GM19468 (cell line): ENCODE results near the gene AGAP3.

Source experiments
- ATAC-seq: cut with Tn5 transposase; IDR thresholded peaks from one replicate; pipeline ENCODE4 v1.9.1; 2021; ENCODE audit warnings: mild to moderate bottlenecking, moderate library complexity, moderate number of reproducible peaks; ENCODE audit not compliant: unreplicated experiment; ENCODE audit errors: extremely low read depth

AGAP3 gene

DNA sequence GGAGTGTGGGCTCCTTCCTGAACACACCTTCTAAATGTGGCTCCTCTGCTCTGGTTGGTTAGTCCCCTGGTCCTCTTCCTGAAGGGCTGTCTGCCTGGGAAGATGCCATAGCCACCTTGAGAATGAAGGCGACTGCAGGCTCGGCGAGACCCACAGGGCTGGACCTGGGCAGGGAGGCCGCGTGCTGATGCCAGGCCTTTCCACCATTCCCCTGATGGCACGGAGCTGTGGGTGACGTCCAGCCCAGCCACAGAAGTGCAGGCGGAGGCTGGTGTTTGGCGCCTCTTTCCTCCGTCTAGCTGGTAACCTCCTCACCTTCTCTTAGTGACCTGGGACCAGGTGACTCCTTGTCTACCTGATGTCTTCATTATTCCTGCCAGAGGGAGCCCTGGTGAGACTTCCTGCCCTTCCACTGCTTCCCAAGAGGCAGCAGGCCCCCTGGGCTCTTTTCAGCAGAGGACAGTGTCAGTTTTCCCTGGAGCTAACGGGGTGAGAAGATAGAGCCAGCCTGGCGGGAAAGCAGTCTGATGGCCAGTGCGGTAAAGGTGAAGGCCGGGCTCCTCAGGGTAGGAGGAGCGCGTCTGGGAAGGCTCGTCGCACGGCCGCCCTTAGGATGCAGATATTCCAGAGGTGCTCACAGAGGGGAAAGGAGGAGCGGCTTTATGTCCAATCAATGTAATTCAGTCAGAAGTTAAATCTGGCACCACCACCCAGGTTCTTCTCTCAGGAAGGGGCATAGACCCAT is 46.4 kb downstream of the AGAP3 start:
- ATAC-seq = no peak

DNA sequence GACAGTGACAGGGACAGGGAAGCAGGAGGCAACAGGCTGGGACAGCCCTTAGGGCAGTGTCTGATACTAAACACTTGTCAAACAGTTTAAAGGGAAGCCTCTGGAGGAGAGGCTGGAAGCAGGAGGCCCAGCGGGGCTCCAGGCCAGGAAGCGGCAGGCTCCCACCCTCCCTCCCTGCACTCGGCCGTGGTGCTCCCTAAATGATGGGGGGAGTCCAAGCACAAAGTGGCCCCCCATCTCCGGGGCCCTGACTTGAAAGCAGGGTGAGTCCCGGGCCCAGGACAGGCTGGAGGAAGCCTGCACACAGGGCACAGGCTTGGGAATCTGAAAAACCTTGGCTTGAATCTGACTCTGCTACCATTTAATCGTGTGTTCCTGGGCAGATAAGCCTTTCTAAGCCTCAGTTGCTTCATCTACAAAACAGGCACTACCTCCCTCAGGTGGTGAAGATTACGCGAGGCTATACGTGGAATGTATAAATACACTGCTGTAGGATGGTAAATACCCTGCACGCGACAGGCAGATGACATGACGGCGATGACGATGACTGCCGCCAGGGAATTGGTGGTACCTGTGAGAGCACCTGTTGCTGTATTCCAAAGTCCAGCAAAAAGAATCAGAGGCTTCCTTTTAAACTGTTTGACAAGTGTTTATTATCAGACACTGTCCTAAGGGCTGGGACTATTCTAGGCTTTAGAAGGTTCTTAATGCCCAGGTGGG is 47.2 kb downstream of the AGAP3 start:
- ATAC-seq = no peak

DNA sequence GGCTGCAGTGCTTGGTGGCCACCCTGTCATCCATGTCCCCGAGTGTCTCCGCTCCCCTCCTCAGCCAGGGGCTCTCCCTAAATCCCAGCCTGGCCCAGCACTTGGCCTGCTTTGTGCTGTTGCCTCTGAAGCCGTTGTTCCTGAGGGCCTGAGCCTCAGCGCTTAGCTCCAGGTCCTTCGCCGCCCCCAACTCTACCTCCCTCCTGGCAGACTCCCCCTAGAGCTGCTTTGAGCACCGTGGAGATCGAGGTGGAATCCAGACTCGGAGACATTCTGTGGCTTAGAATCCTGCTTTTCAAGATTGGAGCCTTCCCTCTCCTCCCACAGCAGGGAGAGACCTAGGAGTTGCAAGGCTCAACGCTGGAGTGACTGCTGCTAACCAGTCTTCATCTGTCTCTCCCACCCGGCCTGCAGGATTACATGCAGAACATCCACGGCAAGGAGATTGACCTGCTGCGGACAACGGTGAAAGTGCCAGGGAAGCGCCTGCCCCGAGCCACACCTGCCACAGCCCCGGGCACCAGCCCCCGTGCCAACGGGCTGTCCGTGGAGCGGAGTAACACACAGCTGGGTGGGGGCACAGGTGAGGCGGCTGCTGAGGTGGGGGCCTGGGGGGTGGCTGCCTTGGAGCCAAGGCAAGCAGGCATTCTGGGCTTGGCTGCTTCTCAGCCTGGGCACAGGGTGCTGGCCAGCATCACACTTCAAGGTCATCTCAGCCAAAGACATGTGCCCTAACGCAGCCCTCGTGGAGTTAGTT is 47.9 kb downstream of the AGAP3 start:
- ATAC-seq = no peak

DNA sequence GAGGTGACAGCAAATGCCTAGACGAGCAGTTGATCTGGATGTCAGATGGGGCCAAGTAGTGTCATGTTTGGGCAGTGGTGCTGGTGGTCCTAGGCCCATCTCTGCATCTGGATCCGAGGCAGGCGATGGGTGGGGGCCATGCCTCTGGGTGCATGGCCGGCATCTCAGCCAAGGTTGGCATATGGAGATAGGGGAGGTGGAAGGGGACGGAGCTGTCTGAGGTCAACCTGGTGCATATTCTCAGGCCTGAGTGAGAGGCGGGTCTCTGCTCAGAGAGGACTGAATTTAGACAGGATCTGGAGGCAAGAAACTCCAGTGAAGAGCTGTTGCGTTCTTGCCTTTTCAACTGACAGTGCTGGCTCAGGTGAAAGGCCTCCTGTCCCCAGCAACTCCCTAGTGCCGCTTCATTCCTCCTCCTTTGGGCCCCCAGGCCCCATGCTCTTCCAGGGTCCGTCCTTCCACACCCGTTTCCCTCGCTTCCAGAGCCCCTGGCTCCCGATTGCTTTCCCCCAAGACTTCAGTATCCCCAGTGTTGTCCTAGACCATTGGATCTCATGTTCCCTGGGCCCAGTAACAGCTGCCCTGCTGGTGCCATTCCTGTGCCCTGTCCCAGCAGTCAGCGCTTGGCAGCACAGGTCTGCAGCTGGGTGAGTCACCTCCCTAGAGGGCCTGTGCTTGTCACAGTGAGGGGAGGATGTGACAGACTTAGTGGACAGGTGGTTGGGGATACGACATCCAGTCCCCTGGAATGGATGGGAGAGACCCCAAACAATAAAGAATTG is 48.7 kb downstream of the AGAP3 start:
- no peak for ATAC-seq

DNA sequence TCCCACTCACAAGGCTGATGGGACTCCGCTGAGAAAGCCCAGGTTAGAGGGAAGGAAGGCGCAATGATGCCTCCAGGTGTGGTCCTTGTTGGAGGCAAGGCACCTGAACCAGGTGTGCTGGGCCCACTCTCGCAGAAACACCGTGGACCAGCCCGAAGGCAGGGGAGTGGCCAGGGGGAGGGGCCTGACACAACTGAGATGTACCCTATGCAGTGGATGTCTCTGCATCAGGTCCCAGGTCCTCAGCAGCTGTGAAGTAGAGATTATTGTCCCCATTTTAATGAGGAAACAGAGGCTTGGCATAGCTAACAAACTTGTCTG is 49.2 kb downstream of the AGAP3 start:
- no peak for ATAC-seq

DNA sequence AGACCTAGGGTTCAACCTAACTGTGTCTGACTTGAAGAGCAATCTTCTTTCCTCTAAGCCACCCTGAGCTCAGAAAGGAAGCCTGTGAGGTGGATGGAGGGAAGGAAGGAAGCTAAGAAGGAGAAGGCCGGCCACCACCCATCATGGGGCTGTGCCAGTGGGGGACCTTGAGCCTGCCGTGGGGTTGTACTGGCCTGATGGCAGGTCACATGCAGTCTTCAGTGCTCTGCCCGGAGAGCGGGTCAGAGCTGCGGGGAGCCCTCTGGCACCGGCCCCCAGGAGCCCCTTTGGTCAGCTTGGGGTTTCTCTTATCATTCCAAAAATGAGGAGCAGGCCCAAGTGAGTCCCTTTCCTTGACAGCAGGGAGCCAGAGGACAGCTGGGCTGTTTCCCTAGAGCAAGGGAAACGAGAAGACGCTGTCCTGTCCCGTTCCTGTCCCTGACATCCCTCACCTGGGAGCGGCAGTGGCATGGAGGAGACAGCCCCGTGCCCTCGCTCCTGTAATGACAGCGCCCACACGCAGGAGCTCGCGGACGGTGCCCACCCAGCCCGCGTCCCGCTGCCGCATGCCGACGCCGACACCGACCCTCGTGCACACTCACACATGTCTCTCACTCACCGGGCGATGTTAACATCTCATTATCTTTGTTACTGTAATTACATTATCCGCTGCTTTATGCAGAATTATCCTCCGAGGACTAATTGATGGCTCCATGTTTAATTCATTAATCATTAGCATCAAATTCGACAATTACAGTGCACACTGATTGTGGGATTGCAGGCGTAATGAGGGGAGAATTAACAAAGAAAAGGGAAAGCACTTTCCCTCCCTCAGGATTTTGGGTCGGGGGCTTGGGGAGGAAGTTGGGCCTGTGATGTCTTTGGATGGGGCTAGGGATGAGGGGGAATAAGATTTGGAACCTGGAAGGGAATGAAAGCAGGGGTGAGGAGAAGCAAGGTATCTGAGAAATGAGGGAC is 49.9 kb downstream of the AGAP3 start:
- no peak for ATAC-seq

DNA sequence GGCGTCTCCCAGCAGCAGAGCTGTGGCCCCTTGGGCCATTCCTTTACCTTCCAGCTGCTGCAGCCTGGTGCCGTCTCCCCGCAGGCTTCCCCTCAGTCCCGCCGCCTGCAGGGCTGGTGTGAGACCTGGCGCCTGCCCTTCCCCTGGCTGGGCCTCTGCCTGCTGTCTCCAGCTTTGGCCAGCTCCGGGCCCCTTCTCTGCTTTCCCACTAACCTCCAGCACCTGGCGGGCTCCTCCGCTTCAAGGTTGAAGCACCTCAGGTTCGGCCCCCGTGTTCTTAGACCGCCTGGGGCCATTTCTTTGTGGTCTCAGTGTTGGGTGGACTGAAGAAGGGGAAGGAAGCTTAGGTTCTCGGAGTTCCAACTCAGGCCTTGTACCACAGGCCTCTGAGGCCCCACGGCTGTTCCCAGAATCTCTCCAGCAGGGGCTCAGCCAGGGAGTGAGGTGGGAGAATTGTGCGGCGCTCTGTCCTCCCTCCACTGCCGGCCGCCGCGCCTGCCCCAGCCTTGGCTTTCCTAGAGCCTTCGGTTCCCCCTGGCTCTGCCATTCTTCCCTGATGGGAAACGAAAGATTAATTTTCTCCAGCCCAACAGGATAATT is 50.9 kb downstream of the AGAP3 start:
- ATAC-seq = no peak

DNA sequence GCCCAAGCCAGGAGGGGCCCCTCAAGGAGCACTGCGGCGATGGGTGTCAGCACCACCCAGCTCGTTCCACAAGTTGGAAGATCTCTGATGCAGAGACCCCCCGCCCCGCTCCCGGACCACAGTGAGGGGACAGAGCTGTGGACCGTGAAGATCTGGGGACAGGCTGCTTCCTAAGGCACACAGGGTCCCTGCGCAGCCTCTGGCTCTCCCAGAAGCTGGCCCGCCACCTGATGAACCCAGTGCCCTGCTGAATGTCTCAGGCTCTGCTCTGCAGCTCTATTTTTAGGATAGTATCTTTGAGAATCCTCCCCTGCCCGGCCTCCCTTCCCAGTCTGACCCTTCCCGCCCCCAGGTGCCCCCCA is 51.5 kb downstream of the AGAP3 start:
- ATAC-seq = no peak

DNA sequence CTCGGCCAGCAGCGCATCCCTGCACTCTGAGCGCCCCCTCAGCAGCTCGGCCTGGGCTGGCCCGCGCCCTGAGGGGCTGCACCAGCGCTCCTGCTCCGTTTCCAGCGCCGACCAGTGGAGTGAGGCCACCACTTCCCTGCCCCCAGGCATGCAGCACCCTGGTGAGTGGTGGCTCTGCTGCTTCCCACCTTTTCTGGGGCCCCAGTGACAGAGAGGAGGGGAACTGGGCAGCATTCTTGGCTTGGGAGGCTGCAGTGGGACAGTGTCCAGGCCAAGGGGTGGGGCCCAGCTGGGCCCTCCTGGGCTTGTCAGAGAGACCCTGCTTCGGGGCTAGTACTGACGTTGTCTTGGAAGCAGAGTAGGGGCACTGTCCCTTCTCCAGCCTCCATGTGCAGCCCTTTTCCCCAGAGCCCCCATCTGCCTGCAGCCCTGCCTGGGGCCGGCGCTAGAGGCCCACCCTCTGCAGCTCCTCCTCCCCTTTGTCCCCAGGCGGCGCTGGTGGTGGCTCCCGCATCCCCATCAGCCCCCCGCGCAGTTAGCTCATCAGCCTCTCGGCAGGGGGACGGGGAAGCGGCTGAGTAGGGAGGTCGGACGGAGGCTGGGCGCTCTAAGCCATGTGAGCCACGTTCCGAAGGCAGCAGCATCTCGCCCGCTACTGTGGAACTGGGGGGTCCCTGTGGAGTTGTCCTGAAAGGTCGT is 52.0 kb downstream of the AGAP3 start:
- no peak for ATAC-seq

DNA sequence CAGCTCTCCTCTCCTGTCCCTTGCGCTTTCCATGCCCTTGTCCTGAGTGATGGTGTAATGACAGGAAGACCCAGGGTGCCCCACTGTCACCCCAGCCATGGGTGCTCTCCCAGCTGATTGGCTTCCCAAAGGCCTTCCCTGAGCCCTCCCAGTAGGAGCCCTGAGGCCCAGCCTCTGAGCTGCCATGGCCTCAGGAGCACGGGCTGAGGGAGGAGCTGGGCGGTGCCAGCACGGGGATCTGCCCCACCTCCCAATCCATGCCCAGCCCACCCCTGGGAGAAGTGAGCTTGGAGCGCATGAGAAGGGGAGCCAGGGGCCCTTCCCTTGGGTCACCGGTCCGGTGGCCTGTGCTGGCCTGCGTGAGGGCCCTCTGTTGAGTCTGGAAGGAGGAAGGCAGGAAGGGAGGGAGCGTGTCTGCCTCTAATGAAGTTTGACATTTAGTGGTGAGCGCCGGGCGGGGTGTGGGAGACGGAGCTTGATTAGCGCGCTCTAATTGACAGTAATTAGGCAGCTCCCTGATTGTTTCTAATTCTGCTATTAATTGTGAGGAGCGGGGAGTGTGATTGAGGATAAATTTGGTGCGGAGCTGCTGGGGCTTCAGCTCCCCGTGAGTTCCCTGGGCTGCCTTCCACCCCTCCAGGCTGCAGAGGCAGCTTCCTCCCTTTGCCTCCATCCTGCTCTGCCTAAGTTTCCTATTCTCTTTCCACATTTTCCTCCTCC is 53.0 kb downstream of the AGAP3 start:
- no peak for ATAC-seq

DNA sequence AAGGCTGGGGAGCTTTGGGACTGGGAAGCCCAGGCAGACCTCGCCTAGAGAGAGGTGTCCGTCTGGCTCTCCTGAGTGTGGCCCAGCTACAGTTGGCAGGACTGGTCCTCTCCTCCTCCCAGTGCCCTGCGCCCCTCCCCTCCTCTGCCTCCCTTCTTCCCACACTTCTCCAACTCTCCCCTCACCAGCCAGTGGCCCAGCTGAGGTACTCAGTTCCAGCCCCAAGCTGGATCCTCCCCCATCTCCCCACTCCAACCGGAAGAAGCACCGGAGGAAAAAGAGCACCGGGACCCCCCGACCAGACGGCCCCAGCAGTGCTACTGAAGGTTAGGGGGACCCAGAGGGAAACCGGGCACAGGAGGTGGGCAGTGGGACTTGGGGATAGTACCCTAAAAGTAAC is 53.5 kb downstream of the AGAP3 start:
- no peak for ATAC-seq

DNA sequence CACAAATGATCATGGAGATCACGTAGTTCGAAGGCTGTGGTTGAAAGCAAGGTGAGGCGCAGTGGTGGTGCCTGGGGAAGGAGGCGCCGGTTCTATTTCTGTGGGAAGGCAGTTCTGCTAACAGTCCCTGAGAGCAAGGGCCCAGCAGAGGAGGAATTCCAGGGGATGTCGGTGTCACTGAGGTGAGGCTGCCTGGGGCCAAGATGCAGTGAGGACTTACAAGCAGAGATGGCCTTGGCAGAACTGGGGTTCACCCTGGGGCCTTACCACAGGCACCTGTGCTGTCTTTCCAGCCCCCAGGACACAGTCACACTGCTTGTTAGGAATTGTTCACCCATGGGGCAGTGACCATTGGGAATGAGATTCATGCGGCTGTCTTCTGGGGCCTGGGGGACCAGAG is 54.6 kb downstream of the AGAP3 start:
- no peak for ATAC-seq

DNA sequence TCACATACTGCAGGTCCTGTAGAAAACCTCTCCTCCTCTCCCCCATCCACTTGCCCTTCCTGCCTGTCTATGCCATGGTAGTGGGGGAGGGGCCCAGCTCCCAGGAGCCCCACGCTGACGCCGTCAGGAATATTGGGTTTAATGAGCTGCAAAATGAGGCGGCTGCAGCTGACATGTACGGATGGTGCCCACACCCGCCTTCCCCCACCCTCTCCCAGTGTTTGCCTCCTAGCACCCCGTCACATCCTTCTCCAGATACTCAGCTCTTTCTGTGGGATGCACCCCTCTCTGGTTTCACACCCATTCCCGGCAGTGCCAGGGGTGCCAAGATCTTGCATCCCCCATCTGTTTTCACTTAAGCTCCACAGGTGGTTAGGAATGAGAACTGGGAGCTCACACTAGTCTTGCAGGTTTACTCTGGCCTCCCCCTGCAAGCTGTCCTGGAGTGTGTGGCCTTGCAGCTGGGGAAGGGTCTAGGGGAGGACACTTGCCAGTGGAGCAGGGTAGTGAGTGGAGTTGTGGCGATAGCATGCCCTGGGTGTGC is 55.1 kb downstream of the AGAP3 start:
- no peak for ATAC-seq

DNA sequence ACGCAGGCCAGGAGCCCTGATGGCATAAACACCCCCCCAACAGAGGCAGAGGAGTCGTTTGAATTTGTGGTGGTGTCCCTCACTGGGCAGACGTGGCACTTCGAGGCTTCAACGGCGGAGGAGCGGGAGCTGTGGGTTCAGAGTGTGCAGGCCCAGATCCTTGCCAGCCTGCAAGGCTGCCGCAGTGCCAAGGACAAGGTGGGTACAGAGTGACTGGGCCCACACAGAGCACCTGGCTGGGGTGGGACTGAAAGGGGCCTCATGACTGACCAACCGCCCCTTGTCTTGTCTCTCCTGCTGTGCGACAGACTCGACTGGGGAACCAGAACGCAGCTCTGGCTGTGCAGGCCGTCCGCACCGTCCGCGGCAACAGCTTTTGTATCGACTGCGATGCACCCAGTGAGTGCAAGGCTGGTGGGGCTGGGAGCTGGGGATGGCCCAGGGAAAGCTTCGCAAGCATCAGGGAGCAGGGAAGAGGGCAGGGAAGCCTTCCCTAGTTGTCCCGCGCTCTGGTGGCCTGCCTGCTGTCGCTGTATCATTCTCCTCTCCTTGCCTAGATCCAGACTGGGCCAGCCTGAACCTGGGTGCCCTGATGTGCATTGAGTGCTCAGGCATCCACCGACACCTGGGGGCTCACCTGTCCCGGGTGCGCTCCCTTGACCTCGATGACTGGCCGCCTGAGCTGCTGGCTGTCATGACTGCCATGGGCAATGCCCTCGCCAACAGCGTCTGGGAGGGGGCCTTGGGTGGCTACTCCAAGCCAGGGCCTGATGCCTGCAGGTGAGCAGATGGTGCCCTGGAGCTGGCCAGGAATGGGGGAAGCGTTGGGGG is 55.8 kb downstream of the AGAP3 start:
- no peak for ATAC-seq

DNA sequence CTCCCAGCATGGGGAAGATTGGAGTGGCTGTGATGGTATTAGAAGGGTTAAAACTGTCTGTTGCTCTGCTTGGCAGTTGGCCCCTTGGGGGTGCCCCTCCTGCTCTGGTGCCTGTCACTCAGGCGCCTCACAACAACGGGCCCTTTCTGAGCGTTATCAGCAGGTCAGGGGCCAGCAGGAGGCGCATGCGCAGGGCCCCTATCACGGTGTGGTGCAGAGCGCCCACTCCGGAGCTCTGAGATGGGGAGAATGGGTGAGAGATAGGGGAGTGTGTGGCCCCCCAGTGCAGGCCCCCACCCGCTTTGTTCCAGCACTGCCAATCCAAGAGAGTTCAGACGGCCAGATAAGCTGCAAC is 56.4 kb downstream of the AGAP3 start:
- no peak for ATAC-seq

DNA sequence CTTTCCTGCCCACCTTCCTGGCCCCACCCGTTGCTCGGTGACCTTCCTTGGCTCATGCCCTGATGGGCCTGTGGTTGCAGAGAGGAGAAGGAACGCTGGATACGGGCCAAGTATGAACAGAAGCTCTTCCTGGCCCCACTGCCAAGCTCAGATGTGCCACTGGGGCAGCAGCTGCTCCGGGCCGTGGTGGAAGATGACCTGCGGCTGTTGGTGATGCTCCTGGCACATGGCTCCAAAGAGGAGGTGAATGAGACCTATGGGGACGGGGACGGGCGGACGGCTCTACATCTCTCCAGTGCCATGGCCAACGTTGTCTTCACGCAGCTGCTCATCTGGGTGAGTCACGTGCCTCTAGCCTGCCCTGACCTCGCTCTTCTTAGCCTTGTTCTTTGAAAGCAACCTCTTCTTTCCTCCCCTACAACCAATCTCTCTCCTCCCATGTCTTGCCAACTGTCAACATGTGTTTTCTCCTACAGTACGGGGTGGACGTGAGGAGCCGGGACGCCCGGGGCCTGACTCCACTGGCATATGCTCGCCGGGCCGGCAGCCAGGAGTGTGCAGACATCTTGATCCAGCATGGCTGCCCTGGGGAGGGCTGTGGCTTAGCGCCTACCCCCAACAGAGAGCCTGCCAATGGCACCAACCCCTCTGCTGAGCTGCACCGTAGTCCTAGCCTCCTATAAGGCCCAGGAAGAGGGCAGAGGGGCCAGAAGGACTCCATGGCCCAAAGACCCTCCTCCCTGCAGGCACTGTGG is 57.2 kb downstream of the AGAP3 start:
- no peak for ATAC-seq
